Spleen (tissue), 11 donors: ENCODE measurements around the gene SOS1. TPM values are rescaled to one million over a fixed set of nuclear protein-coding genes. Genes with fewer than 3 reads are reported as not detected.
A peak's percentile ranks its signal among the peaks of the same experiment; 100 is the strongest.
"Not testable (repeated sequence)": the region's sequence is repeated elsewhere in the genome, so short reads cannot be mapped to it uniquely, and the experiment has no call there.

Source experiments
- DNase-seq: peaks from one replicate; pipeline ENCODE4 v3.0.0-alpha.2; 2020
- H3K27ac ChIP-seq, 8 donors: fragments of 200-600 bp; sonication (generic) in 7 of 8; 1 replicate in 4 of 8; 2 replicates in 4 of 8; pipeline versions ENCODE4 v1.5.0 to v1.8.0; 2016 to 2021; ENCODE audit warnings: inconsistent platforms in 4 of 8, mild to moderate bottlenecking in 4 of 8, moderate library complexity in 1 of 8
- H3K27me3 ChIP-seq, 7 donors: fragments of 200-600 bp; sonication (generic) in 6 of 7; replicated peaks in 1 of 7; 1 replicate in 4 of 7; 2 replicates in 3 of 7; pipeline versions ENCODE4 v1.5.0 to v1.8.0; 2016 to 2021; ENCODE audit warnings: inconsistent platforms in 3 of 7, mild to moderate bottlenecking in 1 of 7
- H3K36me3 ChIP-seq, 6 donors: fragments of 200-600 bp; sonication (generic) in 5 of 6; 1 replicate in 4 of 6; 2 replicates in 2 of 6; pipeline versions ENCODE4 v1.5.0 to v1.8.0; 2016 to 2021; ENCODE audit warnings: inconsistent platforms in 2 of 6
- H3K4me1 ChIP-seq, 6 donors: fragments of 200-600 bp; sonication (generic) in 5 of 6; 1 replicate in 3 of 6; 2 replicates in 3 of 6; pipeline versions ENCODE4 v1.5.0 to v1.8.0; 2016 to 2021; ENCODE audit warnings: inconsistent platforms in 3 of 6
- H3K4me3 ChIP-seq, 8 donors: fragments of 200-600 bp; sonication (generic) in 7 of 8; 1 replicate in 4 of 8; 2 replicates in 4 of 8; pipeline versions ENCODE4 v1.5.0 to v1.8.0; 2016 to 2021; ENCODE audit warnings: inconsistent platforms in 4 of 8, mild to moderate bottlenecking in 4 of 8, moderate library complexity in 2 of 8
- H3K9me3 ChIP-seq, 8 donors: fragments of 200-600 bp; sonication (generic) in 7 of 8; 1 replicate in 4 of 8; 2 replicates in 4 of 8; pipeline versions ENCODE4 v1.5.0 to v1.8.0; 2016 to 2021; ENCODE audit warnings: inconsistent platforms in 4 of 8
- POLR2A ChIP-seq, 3 donors: fragments of 450-650 bp; IDR thresholded peaks; one replicate each; pipeline ENCODE4 v1.5.1; 2017; ENCODE audit warnings: antibody characterized with exemption in 3 of 3, mild to moderate bottlenecking in 1 of 3
- POLR2AphosphoS5 ChIP-seq, 3 donors: sonication (generic); formaldehyde crosslinking; IDR thresholded peaks; one replicate each; pipeline ENCODE4 v1.5.1; 2017; ENCODE audit warnings: antibody characterized with exemption in 3 of 3
- WGBS, 5 donors: extraction: QIAGEN DNeasy Blood & Tissue Kit in 3 of 5; methylation state at CpG; one replicate each; pipeline versions ENCODE4 v1.1.5 to v1.1.7; 2013 to 2018; 5-methylcytosine and 5-hydroxymethylcytosine counted together
- intact Hi-C: fragments of 100-400 bp; cut with DNase I; formaldehyde crosslinking; loops from one replicate; pipeline ENCODE4 v1.15.0; 2023; ENCODE audit warnings: low total_unique reads
- polyA plus RNA-seq, 3 donors: library from polyadenylated mRNA; stranded (reverse); fragments of 200-250 nt; gene quantifications; one replicate each; pipeline ENCODE4 v1.2.1, GENCODE V29; 2013
- total RNA-seq, 7 donors: library from RNA; depleted of rRNA in 3 of 7; stranded (reverse); fragments of >200 nt in 3 of 7; fragmentation: NEBNext Ultra II Directional in 4 of 7; extraction: Animal tissue kit (Norgen Biotek cat#: 25700) in 4 of 7; gene quantifications; one replicate each; pipeline versions ENCODE4 v1.1.0 to v1.2.1, GENCODE V29; 2016 to 2021
- TF ChIP-seq, protein P1 (sequence below), 11 experiments: fragments of 200-600 bp in 7 of 11; fragments of 450-650 bp in 4 of 11; sonication (generic) in 4 of 11; IDR thresholded peaks in 8 of 11; conservative IDR thresholded peaks in 3 of 11; 1 replicate in 7 of 11; 2 replicates in 4 of 11; pipeline versions ENCODE4 v1.4.0 to v1.8.0; 2016 to 2021; ENCODE audit warnings: antibody characterized with exemption in 11 of 11, inconsistent platforms in 4 of 11, mild to moderate bottlenecking in 1 of 11
- donor health status: healthy with polysubstance abuse.
- donor health status: DM: no; HTN: no; CAD: no; lungs with moderate emphysema.
- donor health status: DM: no; HTN: no; CAD: no.
- donor health status: Bipolar disorder and iron deficiency.
- donor health status: healthy.
- donor health status: DM: no; HTN: no; CAD: no.
- donor health status: DM: yes; HTN: yes; CAD: no.

The SOS1 gene
- total and polyA plus RNA-seq, 10 donors: 5.9 to 85.8 (median 42.8) TPM

DNA sequence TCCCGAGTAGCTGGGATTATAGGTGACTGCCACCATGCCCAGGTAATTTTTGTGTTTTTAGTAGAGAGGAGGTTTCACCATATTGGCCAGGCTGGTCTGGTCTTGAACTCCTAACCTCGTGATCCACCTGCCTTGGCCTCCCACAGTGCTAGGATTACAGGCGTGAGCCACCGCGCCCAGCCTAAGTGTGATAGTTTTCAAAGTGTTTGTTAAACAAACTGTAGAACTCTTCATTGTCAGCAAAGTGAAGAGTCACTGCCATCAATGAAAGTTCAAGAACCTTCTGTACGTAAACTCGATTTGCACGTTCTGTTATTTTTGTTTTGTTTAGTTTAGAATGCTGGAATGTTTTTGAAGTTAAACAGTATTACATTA lies 18.0 kb upstream of the SOS1 start:
- intact Hi-C loops: no loop called here
- 92 to 96% (median 95%) methylated on average over 8 of the region's 8 CpGs for WGBS, 5 donors
- TF ChIP-seq, protein P1, sequence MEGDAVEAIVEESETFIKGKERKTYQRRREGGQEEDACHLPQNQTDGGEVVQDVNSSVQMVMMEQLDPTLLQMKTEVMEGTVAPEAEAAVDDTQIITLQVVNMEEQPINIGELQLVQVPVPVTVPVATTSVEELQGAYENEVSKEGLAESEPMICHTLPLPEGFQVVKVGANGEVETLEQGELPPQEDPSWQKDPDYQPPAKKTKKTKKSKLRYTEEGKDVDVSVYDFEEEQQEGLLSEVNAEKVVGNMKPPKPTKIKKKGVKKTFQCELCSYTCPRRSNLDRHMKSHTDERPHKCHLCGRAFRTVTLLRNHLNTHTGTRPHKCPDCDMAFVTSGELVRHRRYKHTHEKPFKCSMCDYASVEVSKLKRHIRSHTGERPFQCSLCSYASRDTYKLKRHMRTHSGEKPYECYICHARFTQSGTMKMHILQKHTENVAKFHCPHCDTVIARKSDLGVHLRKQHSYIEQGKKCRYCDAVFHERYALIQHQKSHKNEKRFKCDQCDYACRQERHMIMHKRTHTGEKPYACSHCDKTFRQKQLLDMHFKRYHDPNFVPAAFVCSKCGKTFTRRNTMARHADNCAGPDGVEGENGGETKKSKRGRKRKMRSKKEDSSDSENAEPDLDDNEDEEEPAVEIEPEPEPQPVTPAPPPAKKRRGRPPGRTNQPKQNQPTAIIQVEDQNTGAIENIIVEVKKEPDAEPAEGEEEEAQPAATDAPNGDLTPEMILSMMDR (IDR thresholded peaks at IDR 0.05 in 8 of 11, conservative IDR thresholded peaks at IDR 0.05 in 3 of 11): no peak
- no peak for TF ChIP-seq POLR2A (IDR thresholded peaks at IDR 0.05)
- TF ChIP-seq POLR2AphosphoS5 (IDR thresholded peaks at IDR 0.05): no peak

DNA sequence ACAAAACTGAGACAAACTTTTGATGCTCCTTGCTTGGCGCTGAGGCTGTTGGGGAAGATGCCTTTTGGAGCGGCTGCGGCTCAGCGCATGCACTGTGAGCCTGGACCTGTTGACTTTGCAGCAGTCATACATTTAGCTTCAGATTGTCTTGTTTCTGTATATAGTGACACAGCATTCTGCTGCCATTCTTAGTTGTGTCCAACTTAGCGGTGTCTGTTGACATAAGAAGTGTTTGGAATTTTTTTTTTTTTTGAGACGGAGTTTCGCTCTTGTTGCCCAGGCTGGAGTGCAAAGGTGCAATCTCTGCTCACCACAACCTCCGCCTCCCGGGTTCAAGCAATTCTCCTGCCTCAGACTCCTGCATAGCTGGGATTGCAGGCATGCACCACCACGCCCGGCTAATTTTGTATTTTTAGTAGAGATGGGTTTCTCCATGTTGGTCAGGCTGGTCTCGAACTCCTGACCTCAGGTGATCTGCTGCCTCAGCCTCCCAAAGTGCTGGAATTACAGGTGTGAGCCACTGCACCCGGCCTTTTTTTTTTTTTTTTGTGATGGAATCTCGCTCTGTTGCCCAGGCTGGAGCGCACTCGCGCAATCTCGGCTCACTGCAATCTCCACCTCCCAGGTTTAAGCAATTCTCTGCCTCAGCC lies 17.5 kb upstream of the SOS1 start:
- H3K36me3 ChIP-seq, H3K27ac ChIP-seq, H3K27me3 ChIP-seq, DNase-seq, H3K4me3 ChIP-seq, H3K9me3 ChIP-seq, intact Hi-C loops: not testable (repeated sequence)
- 94 to 97% (median 95%) methylated on average over 18 of the region's 18 CpGs for WGBS, 5 donors
- peaks cover 0 to 58% (median 33%) of the 10 kb centered on the region in 6 donors for H3K4me1 ChIP-seq

More for the DNA sequence above, 18.0 kb upstream of the SOS1 start:
- Histone ChIP-seq H3K4me3 (no peak overlapping the region), H3K36me3 (no peaks in the 10 kb centered on the region), H3K27me3 (no peaks in the 10 kb centered on the region), H3K9me3 (no peaks in the 10 kb centered on the region), H3K4me1 (peaks cover 0 to 60% (median 38%) of the 10 kb centered on the region in 6 donors), H3K27ac (no peak overlapping the region)
- no peak for DNase-seq

DNA sequence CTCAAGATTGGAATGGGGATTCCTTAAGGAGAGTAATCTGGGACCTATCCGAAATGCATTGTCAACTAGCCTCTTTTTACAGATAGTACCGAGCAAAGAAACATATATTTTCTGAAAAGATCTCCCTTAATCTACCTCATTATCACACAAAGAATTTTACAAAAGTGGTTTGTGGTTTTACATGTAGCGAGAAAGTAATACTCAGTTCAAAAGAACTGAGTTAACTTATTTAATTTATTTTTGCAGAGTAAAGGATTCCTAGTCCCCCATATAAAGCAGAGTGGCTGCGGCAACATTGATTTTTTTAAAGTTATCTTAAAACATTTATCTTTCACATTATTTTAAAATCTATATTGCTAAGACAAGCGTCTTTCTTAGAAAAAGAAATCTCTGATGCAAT lies 15.9 kb upstream of the SOS1 start:
- WGBS, 5 donors: 55 to 78% (median 74%) methylated on average over 5 of the region's 5 CpGs
- intact Hi-C loops: no loop called here
- Histone ChIP-seq H3K4me3 (no peak overlapping the region), H3K27me3 (no peaks in the 10 kb centered on the region), H3K4me1 (peaks cover 0 to 48% (median 25%) of the 10 kb centered on the region in 6 donors), H3K36me3 (no peaks in the 10 kb centered on the region), H3K9me3 (no peaks in the 10 kb centered on the region), H3K27ac (no peak overlapping the region)
- no peak for DNase-seq
- no peak for TF ChIP-seq POLR2A (IDR thresholded peaks at IDR 0.05)
- TF ChIP-seq POLR2AphosphoS5 (IDR thresholded peaks at IDR 0.05): no peak
- TF ChIP-seq, protein P1 (IDR thresholded peaks at IDR 0.05 in 8 of 11, conservative IDR thresholded peaks at IDR 0.05 in 3 of 11): no peak

DNA sequence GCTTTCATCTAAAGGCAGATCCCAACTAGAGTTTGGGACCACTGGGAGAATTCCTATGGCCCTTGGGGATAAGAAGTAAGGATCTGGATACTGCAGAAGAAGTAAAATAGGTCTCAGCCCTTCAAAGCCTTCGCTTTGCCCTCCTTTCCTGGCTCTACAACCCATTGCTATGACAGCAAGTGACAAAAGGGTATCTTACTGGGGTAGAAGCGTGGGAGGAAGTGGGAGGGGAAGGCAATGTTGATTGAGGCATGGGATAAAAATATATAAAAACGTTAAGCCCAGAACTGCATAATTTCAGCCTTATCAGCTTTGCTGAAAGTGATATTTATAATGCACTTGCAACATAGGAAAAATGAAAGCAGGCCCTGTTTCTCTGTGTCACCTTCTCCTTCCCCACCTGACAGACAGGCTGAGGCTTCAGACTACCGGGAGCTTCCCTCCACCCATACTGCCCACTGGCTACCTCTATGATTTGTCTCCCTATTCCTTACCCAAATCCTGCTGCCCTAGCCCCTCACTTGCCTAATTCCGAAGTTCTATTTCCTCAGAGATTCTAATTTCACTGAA lies 14.9 kb upstream of the SOS1 start:
- intact Hi-C loops: no loop called here
- WGBS, 5 donors: 51 to 60% (median 57%) methylated on average over 5 of the region's 5 CpGs
- no peak for DNase-seq
- H3K9me3 ChIP-seq: no peaks in the 10 kb centered on the region
- peaks cover 0 to 38% (median 15%) of the 10 kb centered on the region in 6 donors for H3K4me1 ChIP-seq
- H3K27ac ChIP-seq: peak overlapping the region in 1 of 8 donors; percentile 27
- no peak overlapping the region for H3K4me3 ChIP-seq
- no peaks in the 10 kb centered on the region for H3K36me3 ChIP-seq
- TF ChIP-seq POLR2A (IDR thresholded peaks at IDR 0.05) (no peak), POLR2AphosphoS5 (IDR thresholded peaks at IDR 0.05) (no peak)
- TF ChIP-seq, protein P1 (IDR thresholded peaks at IDR 0.05 in 8 of 11, conservative IDR thresholded peaks at IDR 0.05 in 3 of 11): no peak
- no peaks in the 10 kb centered on the region for H3K27me3 ChIP-seq
